Measurements from ENCODE around the gene SDE2. TPM values are rescaled to one million over a fixed set of nuclear protein-coding genes. Genes with fewer than 3 reads are reported as not detected.

The SDE2 gene
- total and polyA plus RNA-seq, 2 of the 8 experiments (the other 6 are each of a cell fraction or from before 2014, with no cell fraction given) = 8.5 to 16.7 TPM

DNA sequence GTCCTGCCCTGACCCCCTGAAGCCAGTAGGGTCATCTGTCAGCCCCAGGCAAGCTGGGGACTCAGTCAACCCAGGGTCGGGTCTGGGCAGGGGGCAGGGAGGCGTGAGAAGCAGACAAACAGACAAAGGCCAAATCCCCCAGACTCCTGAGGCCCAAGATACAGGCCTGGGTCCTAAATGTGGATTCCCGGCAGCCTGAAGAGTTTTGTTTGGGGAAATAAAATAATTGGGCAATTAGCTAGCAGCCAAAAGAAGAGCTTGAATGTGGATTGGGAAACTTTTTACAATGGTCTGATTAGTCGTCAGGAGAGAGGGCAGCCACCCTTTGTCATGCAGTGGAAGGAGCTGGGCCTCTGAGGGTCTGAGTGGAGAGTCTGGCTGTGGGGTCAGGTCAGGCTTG lies 53.6 kb downstream of the SDE2 start:
- Histone ChIP-seq H3K79me1 (ENCODE audit: low read depth, low read length) (no peaks in the 10 kb centered on the region), H3K23me2 (ENCODE audit: low read depth, low read length) (no peaks in the 10 kb centered on the region), H2BK20ac (ENCODE audit: low read length) (no peak overlapping the region), H3K23ac (ENCODE audit: insufficient read length) (no peak overlapping the region), H3K4me2 (ENCODE audit: insufficient read depth in 1 of 2, low read depth in 2 of 2, low read length in 2 of 2) (peak overlapping the region; percentile 21 to 25; a peak in 2 of 4 replicates), H3K36me3 (ENCODE audit: control insufficient read depth in 2 of 4, insufficient read depth in 4 of 4, low read length in 3 of 4) (no peaks in the 10 kb centered on the region), H3K18ac (ENCODE audit: extremely low read depth, low read length) (no peak overlapping the region; the same call in 1 of the 2 replicates), H2BK120ac (replicated peaks; ENCODE audit: low read depth, low read length) (no peak overlapping the region), H2BK15ac (ENCODE audit: low read length) (no peak overlapping the region), H3K4me1 (replicated peaks in 1 of 4; ENCODE audit: control insufficient read depth in 3 of 4, insufficient read depth in 4 of 4, low read length in 3 of 4) (peaks cover 6 to 21% (median 11%) of the 10 kb centered on the region in 4 experiments), H3K79me2 (ENCODE audit: control insufficient read depth in 1 of 2, insufficient read depth in 2 of 2, low read length in 2 of 2) (no peaks in the 10 kb centered on the region), H4K8ac (ENCODE audit: extremely low read depth, insufficient read depth, low read length) (no peak overlapping the region), H2AFZ (ENCODE audit: low read length) (no peak overlapping the region), H3K56ac (replicated peaks; ENCODE audit: insufficient read length, low read depth, low read length) (no peak overlapping the region), H2AK5ac (ENCODE audit: low read depth, low read length) (0 out of 2 replicates have a peak overlapping the region, but pooled peaks have one; percentile 98), H2BK5ac (ENCODE audit: low read depth, low read length) (peak overlapping the region; percentile 93), H4K20me1 (replicated peaks in 1 of 2; ENCODE audit: control insufficient read depth in 1 of 2, insufficient read depth in 2 of 2, low read length in 2 of 2) (no peaks in the 10 kb centered on the region), H3K27me3 (replicated peaks in 1 of 4; ENCODE audit: control insufficient read depth in 3 of 4, extremely low read depth in 1 of 4, insufficient read depth in 3 of 4, low read length in 3 of 4) (peaks cover 0 to 9% (median 8%) of the 10 kb centered on the region in 4 experiments; a peak in 3 of 7 replicates), H4K91ac (replicated peaks; ENCODE audit: insufficient read length, low read length) (peak overlapping the region; percentile 22), H3K9ac (replicated peaks in 1 of 4; ENCODE audit: extremely low read depth in 1 of 4, low read depth in 3 of 4, low read length in 3 of 4) (no peak overlapping the region), H3K4ac (replicated peaks; ENCODE audit: insufficient read length, low read depth, low read length) (no peak overlapping the region), H3K14ac (ENCODE audit: insufficient read length) (no peak overlapping the region), H4K5ac (ENCODE audit: insufficient read length, low read depth, low read length) (no peak overlapping the region), H3K27ac (ENCODE audit: low read depth, low read length) (no peak overlapping the region), H3K9me3 (ENCODE audit: insufficient read depth in 2 of 2, low read depth in 1 of 2, low read length in 1 of 2) (no peaks in the 10 kb centered on the region), H3K4me3 (ENCODE audit: extremely low read depth in 1 of 4, insufficient read depth in 2 of 4, low read depth in 3 of 4, low read length in 4 of 4) (no peak overlapping the region), H2BK12ac (ENCODE audit: low read depth, low read length) (peak overlapping the region; percentile 95; the same call in 1 of the 2 replicates)
- WGBS, 2 experiments (ENCODE audit: extremely low coverage in 1 of 2, insufficient coverage in 1 of 2, insufficient read length in 1 of 2, insufficient replicate concordance in 2 of 2, low coverage in 1 of 2, low lambda C conversion rate in 2 of 2, missing lambda C conversion rate in 1 of 2) = 28% methylated on average over 4 of the region's 4 CpGs; no CpG with 5 or more reads in 1 of the 2 experiments
- POLR2A ChIA-PET (ENCODE audit: partially characterized antibody) = interaction anchor here (0.7 to 2.2 kb wide), 11 partner anchors 17 to 168 kb away, joined by 3 to 8 read pairs (median 4); partner anchors contain the start of genes LEFTY1, PYCR2 and SRP9
- DNase-seq (ENCODE audit: low read depth in 1 of 2, low spot score in 2 of 2) (peak in 1 of 2 experiments; percentile 65), FAIRE-seq (no peak)
- CTCF ChIA-PET (ENCODE audit: partially characterized antibody) = interaction anchor here (0.5 to 3.1 kb wide), 11 partner anchors 9 to 1380 kb away, joined by 3 to 25 read pairs (median 3); no protein-coding TSS in a partner anchor
- TF ChIP-seq SP1 (IDR thresholded peaks at IDR 0.05; ENCODE audit: low read depth, low read length) (peak; percentile 13; the same call in 1 of the 2 replicates), TAF7 (optimal IDR thresholded peaks at IDR 0.05; ENCODE audit: borderline replicate concordance, low read depth, low read length) (no peak), SAP30 (IDR thresholded peaks at IDR 0.05; ENCODE audit: insufficient read depth, insufficient replicate concordance, low read length) (no peak), EP300 (IDR thresholded peaks at IDR 0.05; ENCODE audit: borderline replicate concordance in 1 of 2, low read depth in 2 of 2, low read length in 2 of 2) (peak in 1 of 2 experiments; percentile 59; a peak in 1 of 3 replicates), POU5F1 (IDR thresholded peaks at IDR 0.05; ENCODE audit: low read depth, low read length) (peak; percentile 46; the same call in 1 of the 2 replicates)

All from H1 (cell line).